KMS-11 (cell line): ENCODE data around the gene AVPR2.

Source experiments
- H2AFZ ChIP-seq: fragments of 200-600 bp; sonication (generic); 2 replicates; pipeline ENCODE4 v1.6.1; 2016; ENCODE audit warnings: antibody characterized with exemption, mixed run types, low read depth
- H3K27ac ChIP-seq: fragments of 200-600 bp; sonication (generic); 2 replicates; pipeline ENCODE4 v1.6.1; 2016; ENCODE audit warnings: mild to moderate bottlenecking, mixed run types
- H3K27me3 ChIP-seq: fragments of 200-600 bp; sonication (generic); 2 replicates; pipeline ENCODE4 v1.6.1; 2017; ENCODE audit warnings: mild to moderate bottlenecking, low read depth, mixed run types, moderate library complexity; ENCODE audit not compliant: insufficient read depth
- H3K36me3 ChIP-seq: fragments of 200-600 bp; sonication (generic); 2 replicates; pipeline ENCODE4 v1.6.1; 2017; ENCODE audit warnings: mild to moderate bottlenecking, mixed run types; ENCODE audit not compliant: insufficient read depth
- H3K4me1 ChIP-seq: fragments of 200-600 bp; sonication (generic); 2 replicates; pipeline ENCODE4 v1.6.1; 2016; ENCODE audit warnings: mild to moderate bottlenecking, low read depth, mixed run types; ENCODE audit not compliant: poor library complexity, severe bottlenecking
- H3K4me2 ChIP-seq: fragments of 200-600 bp; sonication (generic); 2 replicates; pipeline ENCODE4 v1.7.0; 2016; ENCODE audit warnings: mild to moderate bottlenecking, mixed run types
- H3K4me3 ChIP-seq: fragments of 200-600 bp; sonication (generic); IDR thresholded peaks from 2 replicates; pipeline ENCODE4 v1.6.1; 2017; ENCODE audit warnings: low read depth, low read length, mixed read lengths; ENCODE audit not compliant: insufficient read depth
- H3K79me2 ChIP-seq: fragments of 200-600 bp; sonication (generic); 2 replicates; pipeline ENCODE4 v1.6.1; 2016; ENCODE audit warnings: low read depth, mixed run types; ENCODE audit not compliant: insufficient read depth
- H3K9ac ChIP-seq: fragments of 200-600 bp; sonication (generic); 2 replicates; pipeline ENCODE4 v1.6.1; 2016; ENCODE audit warnings: mild to moderate bottlenecking, mixed run types
- H4K20me1 ChIP-seq: fragments of 200-600 bp; sonication (generic); 2 replicates; pipeline ENCODE4 v1.6.1; 2016; ENCODE audit warnings: mild to moderate bottlenecking, mixed run types; ENCODE audit not compliant: insufficient read depth
- CTCF ChIP-seq: fragments of 200-600 bp; sonication (generic); conservative IDR thresholded peaks from 2 replicates; pipeline ENCODE4 v1.6.1; 2017; ENCODE audit warnings: low read depth, mild to moderate bottlenecking, antibody characterized with exemption, low read length, moderate library complexity, mixed read lengths

AVPR2 gene

DNA sequence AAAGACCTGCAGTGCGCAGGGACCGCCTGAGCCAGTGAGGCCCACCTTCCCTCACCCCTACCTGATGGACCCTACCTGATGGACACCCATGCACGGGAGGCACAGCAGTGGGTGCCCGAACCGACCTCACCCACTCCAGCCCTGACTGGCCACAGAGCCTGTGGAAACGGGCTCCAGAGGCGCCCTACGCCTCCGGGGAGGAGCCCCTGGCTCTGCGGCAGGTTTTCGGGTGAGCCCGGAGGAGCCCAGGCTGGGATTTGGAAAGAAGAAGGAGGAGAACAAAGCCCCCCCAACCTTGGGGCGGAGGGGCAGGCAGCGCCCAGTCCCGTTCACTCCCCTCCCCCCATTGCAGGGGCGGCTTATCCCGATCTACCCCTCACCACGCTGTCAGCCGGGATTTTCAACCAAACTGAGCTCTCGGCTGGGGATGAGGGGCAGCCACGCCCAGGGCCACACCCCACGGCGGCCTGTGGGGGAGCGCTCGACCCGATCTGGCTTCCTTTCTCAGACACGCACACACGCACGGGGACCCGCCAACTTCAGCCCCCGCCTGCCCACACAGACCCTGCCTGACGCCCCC lies 19.2 kb upstream of the AVPR2 start:
- no peaks in the 10 kb centered on the region for H4K20me1 ChIP-seq
- H3K27me3 ChIP-seq = peaks cover 36% of the 10 kb centered on the region; the same call in 1 of the 2 replicates
- no peak overlapping the region for H3K27ac ChIP-seq
- H3K79me2 ChIP-seq = no peaks in the 10 kb centered on the region
- H3K4me2 ChIP-seq = no peak overlapping the region; the same call in 1 of the 2 replicates
- no peak overlapping the region for H3K4me3 ChIP-seq
- H3K36me3 ChIP-seq = no peaks in the 10 kb centered on the region
- no peak for TF ChIP-seq CTCF
- no peak overlapping the region for H3K9ac ChIP-seq
- H3K4me1 ChIP-seq = no peaks in the 10 kb centered on the region
- H2AFZ ChIP-seq = no peak overlapping the region

GRCh38 chrX:153885968-153886903 lies 18.2 kb upstream of the AVPR2 start, which contains the start of gene L1CAM:
L1CAM (minus strand) TSS chrX:153886173; CDS start chrX:153875836, 10,337 bp downstream.
- Histone ChIP-seq H3K27me3 (peaks cover 33% of the 10 kb centered on the region; the same call in 1 of the 2 replicates), H3K36me3 (no peaks in the 10 kb centered on the region), H3K4me1 (no peaks in the 10 kb centered on the region), H4K20me1 (no peaks in the 10 kb centered on the region), H2AFZ (no peak within 1 kb of the TSS), H3K9ac (no peak within 1 kb of the TSS), H3K79me2 (no peaks in the 10 kb centered on the region), H3K4me3 (no peak within 1 kb of the TSS), H3K27ac (no peak within 1 kb of the TSS), H3K4me2 (no peak within 1 kb of the TSS; the same call in 1 of the 2 replicates)
- no peak for TF ChIP-seq CTCF

- H3K4me1 ChIP-seq = no peaks in the 10 kb centered on the region
- H4K20me1 ChIP-seq = no peaks in the 10 kb centered on the region
- no peak overlapping the region for H2AFZ ChIP-seq
- no peak overlapping the region for H3K9ac ChIP-seq
- H3K4me3 ChIP-seq = no peak overlapping the region
- H3K4me2 ChIP-seq = no peak overlapping the region
- H3K79me2 ChIP-seq = no peaks in the 10 kb centered on the region
- peaks cover 27% of the 10 kb centered on the region; the same call in 1 of the 2 replicates for H3K27me3 ChIP-seq
- TF ChIP-seq CTCF = no peak
- H3K36me3 ChIP-seq = no peaks in the 10 kb centered on the region
- no peak overlapping the region for H3K27ac ChIP-seq
These were observed 17.6 kb upstream of the AVPR2 start for GRCh38 chrX:153886915-153887314.

DNA sequence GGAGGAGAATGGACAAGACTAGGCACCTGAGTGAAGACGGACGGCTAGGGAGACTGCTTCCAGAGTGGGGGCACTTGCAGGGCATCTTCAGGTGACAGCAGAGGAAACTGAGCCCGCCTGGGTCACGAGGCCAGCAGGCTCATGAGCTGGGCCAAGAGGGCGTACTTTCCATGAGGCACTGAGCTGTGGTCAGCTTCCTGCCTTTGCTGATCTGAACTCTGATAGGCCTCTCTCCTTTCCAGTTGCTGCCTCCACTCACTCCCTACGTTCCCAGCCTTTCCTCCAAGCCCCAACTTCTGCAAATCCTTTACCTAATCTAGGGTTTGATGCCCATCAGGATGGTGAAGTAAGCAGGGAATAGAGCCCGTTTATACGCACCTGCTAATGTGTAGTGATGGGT lies 17.1 kb upstream of the AVPR2 start:
- no peaks in the 10 kb centered on the region for H3K36me3 ChIP-seq
- no peaks in the 10 kb centered on the region for H4K20me1 ChIP-seq
- no peak overlapping the region for H3K4me3 ChIP-seq
- TF ChIP-seq CTCF = no peak
- no peak overlapping the region for H3K27ac ChIP-seq
- peaks cover 24% of the 10 kb centered on the region; the same call in 1 of the 2 replicates for H3K27me3 ChIP-seq
- no peak overlapping the region for H3K4me2 ChIP-seq
- no peaks in the 10 kb centered on the region for H3K79me2 ChIP-seq
- no peak overlapping the region for H2AFZ ChIP-seq
- H3K4me1 ChIP-seq = no peaks in the 10 kb centered on the region
- no peak overlapping the region for H3K9ac ChIP-seq
